Caco-2 (cell line): ENCODE data around the gene SERGEF. TPM values are rescaled to one million over a fixed set of nuclear protein-coding genes. Genes with fewer than 3 reads are reported as not detected.
A peak's percentile ranks its signal among the peaks of the same experiment; 100 is the strongest.

Experiments
- BruUV-seq: library from RNA; stranded (reverse); fragments of 400-500 nt; replicated peaks from 2 replicates; lab custom pipeline; 2021; lab: Mats Ljungman, UMichigan
- CTCF ChIA-PET: fragments of 300-600 bp; sonication (Branson Sonifier 250); formaldehyde crosslinking; loops from one replicate; lab custom pipeline; 2022; ENCODE audit warnings: antibody characterized with exemption; lab: Charles Lee
- POLR2A ChIA-PET: fragments of 300-600 bp; sonication (Branson Sonifier 250); formaldehyde crosslinking; loops from one replicate; lab custom pipeline; 2022; ENCODE audit warnings: antibody characterized with exemption; lab: Charles Lee
- DNase-seq, 2 experiments: peaks; one replicate each; pipeline versions ENCODE4 v3.0.0 to v3.0.0-alpha.2; 2020 to 2022
- H3K27me3 ChIP-seq: replicated peaks from 2 replicates; pipeline ENCODE4 v1.6.0; 2011; ENCODE audit warnings: low read length; ENCODE audit not compliant: control insufficient read depth, insufficient read depth
- H3K36me3 ChIP-seq: 2 replicates; pipeline ENCODE4 v1.5.1; 2011; ENCODE audit warnings: low read length; ENCODE audit not compliant: control insufficient read depth, insufficient read depth
- H3K4me1 ChIP-seq: fragments of 250-450 bp; sonication (Bioruptor Pico); 2 replicates; pipeline ENCODE4 v1.5.1; 2020; ENCODE audit warnings: mild to moderate bottlenecking
- H3K4me3 ChIP-seq: 2 replicates; pipeline ENCODE4 v1.5.1; 2011; ENCODE audit warnings: low read depth, mild to moderate bottlenecking, control low read depth, low read length
- H3K9me3 ChIP-seq: fragments of 250-450 bp; sonication (Bioruptor Pico); 2 replicates; pipeline ENCODE4 v1.5.1; 2020; ENCODE audit warnings: mild to moderate bottlenecking, moderate library complexity
- H3K27ac Mint-ChIP-seq: one replicate; pipeline ENCODE4 v1.8.0; 2022; ENCODE audit warnings: mixed read lengths; ENCODE audit not compliant: unreplicated experiment
- H3K27me3 Mint-ChIP-seq: one replicate; pipeline ENCODE4 v1.8.0; 2022; ENCODE audit warnings: mixed read lengths; ENCODE audit not compliant: insufficient read depth, unreplicated experiment
- H3K36me3 Mint-ChIP-seq: one replicate; pipeline ENCODE4 v1.8.0; 2022; ENCODE audit warnings: mild to moderate bottlenecking, mixed read lengths; ENCODE audit not compliant: insufficient read depth, unreplicated experiment
- H3K4me1 Mint-ChIP-seq: one replicate; pipeline ENCODE4 v1.8.0; 2022; ENCODE audit warnings: low read depth, mixed read lengths; ENCODE audit not compliant: unreplicated experiment
- H3K4me3 Mint-ChIP-seq: one replicate; pipeline ENCODE4 v1.8.0; 2022; ENCODE audit warnings: mild to moderate bottlenecking, moderate library complexity, mixed read lengths; ENCODE audit not compliant: unreplicated experiment
- H3K9me3 Mint-ChIP-seq: one replicate; pipeline ENCODE4 v1.8.0; 2022; ENCODE audit warnings: mixed read lengths; ENCODE audit not compliant: unreplicated experiment
- CTCF ChIP-seq, 2 experiments: fragments of 200-600 bp in 1 of 2; IDR thresholded peaks; 1 replicate in 1 of 2; 2 replicates in 1 of 2; pipeline versions ENCODE4 v1.5.1 to v1.8.0; 2011 to 2022; ENCODE audit warnings: antibody characterized with exemption in 1 of 2, control low read depth in 1 of 2, inconsistent platforms in 1 of 2, low read depth in 1 of 2, low read length in 1 of 2, mild to moderate bottlenecking in 1 of 2, moderate library complexity in 1 of 2; ENCODE audit not compliant: insufficient read depth in 1 of 2, severe bottlenecking in 1 of 2, unreplicated experiment in 1 of 2
- intact Hi-C: fragments of 100-400 bp; cut with micrococcal nuclease; formaldehyde crosslinking; loops from one replicate; pipeline ENCODE4 v1.10.0; 2022; ENCODE audit not compliant: unreplicated experiment
- total RNA-seq: library from RNA; stranded (reverse); gene quantifications from 2 replicates; pipeline ENCODE4 v1.2.3, GENCODE V29; 2022

The SERGEF gene
- total RNA-seq, 1 experiment from 2014 or later, result 17.5 TPM

GRCh38 chr11:17750801-17751165 is 262.1 kb downstream of the SERGEF start:
- no peak overlapping the region for H3K4me3 Mint-ChIP-seq
- intact Hi-C loops, result no loop called here
- no peak overlapping the region for H3K4me3 ChIP-seq
- H3K27me3 ChIP-seq, result no peaks in the 10 kb centered on the region; the same call in 1 of the 2 replicates
- H3K4me1 Mint-ChIP-seq, result no peaks in the 10 kb centered on the region
- no peak overlapping the region for H3K27ac Mint-ChIP-seq
- ChIA-PET POLR2A (interaction anchor here (0.5 kb wide), 1 partner anchor 875 kb away, joined by 4 read pairs; no protein-coding TSS in a partner anchor), CTCF (interaction anchor here (2.6 kb wide), 1 partner anchor 20 kb away, joined by 14 read pairs; no protein-coding TSS in a partner anchor)
- no peaks in the 10 kb centered on the region for H3K36me3 Mint-ChIP-seq
- TF ChIP-seq CTCF (IDR thresholded peaks at IDR 0.05; ENCODE audit: insufficient read depth in 1 of 2, low read depth in 1 of 2, low read length in 1 of 2, severe bottlenecking in 1 of 2, unreplicated experiment in 1 of 2), result no peak
- peak in 1 of 2 experiments; percentile 19 for DNase-seq
- peaks cover 28% of the 10 kb centered on the region for H3K27me3 Mint-ChIP-seq
- no TSS peak for BruUV-seq
- H3K4me1 ChIP-seq, result no peaks in the 10 kb centered on the region
- no peaks in the 10 kb centered on the region for H3K9me3 Mint-ChIP-seq
- no peaks in the 10 kb centered on the region for H3K9me3 ChIP-seq
- no peaks in the 10 kb centered on the region for H3K36me3 ChIP-seq

DNA sequence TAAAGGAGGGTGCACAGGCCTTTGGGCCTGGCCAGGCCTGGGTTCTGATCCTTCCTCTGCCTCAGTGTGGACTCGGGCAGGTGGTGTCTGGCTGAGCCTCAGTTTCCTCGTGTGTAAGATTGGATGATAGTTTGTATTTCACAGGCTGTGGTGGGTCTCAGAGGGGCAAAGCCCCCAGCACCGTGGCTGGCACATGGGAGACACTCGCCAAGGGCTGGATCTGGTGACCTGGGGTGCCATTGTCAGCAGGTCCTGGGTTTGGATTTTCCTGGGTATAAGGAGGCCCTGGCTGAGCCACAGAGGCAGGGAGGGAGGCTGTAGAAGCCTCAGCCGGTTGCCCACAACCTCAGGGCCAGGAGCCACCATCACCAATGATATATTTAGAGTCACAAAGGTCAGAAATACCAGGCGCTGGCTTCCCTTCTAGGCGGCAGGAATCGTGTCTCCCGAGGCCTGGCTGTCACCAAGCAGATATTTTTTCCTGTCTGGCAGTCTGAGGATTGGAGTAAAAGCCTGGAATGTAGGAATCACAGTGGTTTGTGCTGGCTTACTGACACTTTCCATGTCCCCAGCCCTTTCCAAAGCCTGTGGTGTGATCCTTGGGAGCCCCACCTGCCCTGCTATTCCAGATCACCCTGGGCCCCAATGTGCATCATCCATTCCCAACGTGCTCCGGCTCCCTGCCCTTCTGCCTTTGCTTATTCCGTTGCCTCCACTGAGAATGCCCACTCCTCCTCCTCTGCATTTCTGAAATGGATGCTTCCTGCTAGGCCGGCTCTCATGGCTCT is 262.6 kb downstream of the SERGEF start:
- BruUV-seq, result no TSS peak
- H3K9me3 Mint-ChIP-seq, result no peaks in the 10 kb centered on the region
- peaks cover 28% of the 10 kb centered on the region for H3K27me3 Mint-ChIP-seq
- intact Hi-C loops, result no loop called here
- H3K36me3 Mint-ChIP-seq, result no peaks in the 10 kb centered on the region
- peak in 1 of 2 experiments; percentile 14 for DNase-seq
- H3K4me1 Mint-ChIP-seq, result no peaks in the 10 kb centered on the region
- H3K4me3 ChIP-seq, result no peak overlapping the region
- H3K9me3 ChIP-seq, result no peaks in the 10 kb centered on the region
- no peaks in the 10 kb centered on the region for H3K36me3 ChIP-seq
- no peak for TF ChIP-seq CTCF (IDR thresholded peaks at IDR 0.05; ENCODE audit: insufficient read depth in 1 of 2, low read depth in 1 of 2, low read length in 1 of 2, severe bottlenecking in 1 of 2, unreplicated experiment in 1 of 2)
- H3K27me3 ChIP-seq, result no peaks in the 10 kb centered on the region; the same call in 1 of the 2 replicates
- H3K4me1 ChIP-seq, result no peaks in the 10 kb centered on the region
- ChIA-PET CTCF (no interaction called here), POLR2A (interaction anchor here (0.5 kb wide), 1 partner anchor 876 kb away, joined by 4 read pairs; no protein-coding TSS in a partner anchor)
- no peak overlapping the region for H3K4me3 Mint-ChIP-seq
- no peak overlapping the region for H3K27ac Mint-ChIP-seq

DNA sequence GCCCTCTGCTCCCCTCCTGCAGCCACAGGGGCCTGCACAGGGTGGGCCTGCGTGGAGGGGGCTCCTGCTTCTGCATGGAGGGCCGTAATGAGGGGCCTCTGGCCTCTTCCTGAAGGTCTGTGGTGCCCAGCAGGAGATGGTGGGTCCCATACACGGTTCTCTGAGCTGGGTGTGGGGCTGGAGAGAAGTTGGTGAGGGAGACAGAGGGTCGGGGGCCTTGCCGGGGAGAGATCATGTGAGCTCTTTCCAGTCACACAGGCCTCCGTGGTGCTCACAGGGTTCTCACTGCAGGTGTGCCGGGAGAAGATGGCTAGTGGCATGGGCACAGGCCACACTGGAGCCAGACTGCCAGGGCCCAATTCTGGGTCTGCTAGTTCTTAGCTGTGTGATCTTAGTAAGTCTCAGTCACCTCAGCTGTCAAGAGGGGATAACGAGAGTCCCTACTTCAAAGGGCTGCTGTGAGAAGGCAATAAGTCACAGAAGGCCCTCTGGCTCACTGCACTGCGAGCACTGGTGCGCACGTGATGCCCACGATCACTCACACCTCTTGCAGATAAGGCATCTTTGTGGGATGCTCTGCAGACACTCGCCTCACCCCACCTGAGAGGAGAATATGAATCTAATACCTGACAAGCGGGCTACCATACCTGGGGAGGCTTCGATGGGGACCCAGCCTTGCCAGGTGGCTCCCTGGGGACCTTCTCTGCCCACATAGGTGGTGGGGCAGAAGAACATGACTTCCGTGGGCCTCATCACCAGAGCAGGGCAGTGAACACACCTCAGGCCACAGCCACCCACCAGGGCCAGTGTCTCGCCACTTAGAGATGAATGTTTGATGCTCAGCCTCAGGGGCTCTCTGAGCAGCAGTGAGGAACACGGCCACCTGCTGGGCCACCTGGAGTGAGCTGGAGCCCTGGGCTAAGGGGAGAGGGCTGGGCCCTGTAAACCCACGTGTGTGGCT is 263.8 kb downstream of the SERGEF start:
- H3K27ac Mint-ChIP-seq, result no peak overlapping the region
- POLR2A ChIA-PET, result no interaction called here

More for the DNA sequence above, 263.8 kb downstream of the SERGEF start:
- Histone ChIP-seq H3K9me3 (no peaks in the 10 kb centered on the region), H3K4me1 (no peaks in the 10 kb centered on the region), H3K4me3 (no peak overlapping the region), H3K36me3 (no peaks in the 10 kb centered on the region), H3K27me3 (no peaks in the 10 kb centered on the region; the same call in 1 of the 2 replicates)
- H3K27me3 Mint-ChIP-seq, result peaks cover 23% of the 10 kb centered on the region
- intact Hi-C loops, result no loop called here
- H3K4me3 Mint-ChIP-seq, result no peak overlapping the region
- no peaks in the 10 kb centered on the region for H3K36me3 Mint-ChIP-seq
- H3K4me1 Mint-ChIP-seq, result no peaks in the 10 kb centered on the region
- TF ChIP-seq CTCF (IDR thresholded peaks at IDR 0.05; ENCODE audit: insufficient read depth in 1 of 2, low read depth in 1 of 2, low read length in 1 of 2, severe bottlenecking in 1 of 2, unreplicated experiment in 1 of 2), result no peak
- peak in 1 of 2 experiments; percentile 31 for DNase-seq
- H3K9me3 Mint-ChIP-seq, result no peaks in the 10 kb centered on the region
- no TSS peak for BruUV-seq
- CTCF ChIA-PET, result no interaction called here
